Body of pancreas (tissue), 4 donors: ENCODE measurements around the gene CCND3.

Experiments used
- CTCF ChIP-seq, 7 experiments: fragments of 450-650 bp in 4 of 7; fragments of 200-600 bp in 3 of 7; sonication (generic) in 3 of 7; IDR thresholded peaks; one replicate each; pipeline ENCODE4 v1.5.1; 2016 to 2019; ENCODE audit warnings: antibody characterized with exemption in 7 of 7
- POLR2A ChIP-seq, 3 donors: fragments of 450-650 bp; IDR thresholded peaks; one replicate each; pipeline ENCODE4 v1.6.1; 2016; ENCODE audit warnings: antibody characterized with exemption in 3 of 3, mild to moderate bottlenecking in 2 of 3

GRCh38 chr6:41927253-41927652 is 14.4 kb downstream of the CCND3 start:
- no peak for TF ChIP-seq CTCF (IDR thresholded peaks at IDR 0.05)
- no peak for TF ChIP-seq POLR2A (IDR thresholded peaks at IDR 0.05)
